Erythroblast (primary cell): Measurements from ENCODE around the gene MOXD1.

Experiments
- GATA1 ChIP-seq: IDR thresholded peaks from 2 replicates; pipeline ENCODE4 v1.6.1; 2011; ENCODE audit warnings: low read depth, mild to moderate bottlenecking, control low read depth, low read length, moderate library complexity
- POLR2A ChIP-seq: IDR thresholded peaks from 2 replicates; pipeline ENCODE4 v1.6.1; 2011; ENCODE audit warnings: mild to moderate bottlenecking, low read length

DNA sequence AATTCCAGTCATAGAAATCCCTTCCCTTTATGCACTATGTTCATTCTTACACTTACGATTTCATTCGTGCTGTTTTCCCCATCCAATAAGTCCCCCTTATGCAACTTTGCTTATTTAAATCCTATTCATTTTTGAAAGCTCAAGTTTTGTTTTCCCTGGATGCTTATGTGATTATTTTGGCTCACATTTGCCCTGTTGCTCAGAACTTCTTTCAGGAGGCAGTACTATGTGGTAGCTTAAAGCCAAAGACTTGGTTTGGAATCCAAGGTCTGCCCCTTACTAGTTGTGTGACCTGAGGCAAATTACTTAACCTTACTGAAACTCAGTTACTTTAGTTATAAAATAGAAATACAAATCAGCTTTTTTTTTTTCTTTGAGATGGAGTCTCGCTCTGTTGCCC, 59.6 kb downstream of the MOXD1 start:
- TF ChIP-seq POLR2A (no peak), GATA1 (no peak)
